ENCODE measurements around the gene SLCO3A1.

SLCO3A1 gene

DNA sequence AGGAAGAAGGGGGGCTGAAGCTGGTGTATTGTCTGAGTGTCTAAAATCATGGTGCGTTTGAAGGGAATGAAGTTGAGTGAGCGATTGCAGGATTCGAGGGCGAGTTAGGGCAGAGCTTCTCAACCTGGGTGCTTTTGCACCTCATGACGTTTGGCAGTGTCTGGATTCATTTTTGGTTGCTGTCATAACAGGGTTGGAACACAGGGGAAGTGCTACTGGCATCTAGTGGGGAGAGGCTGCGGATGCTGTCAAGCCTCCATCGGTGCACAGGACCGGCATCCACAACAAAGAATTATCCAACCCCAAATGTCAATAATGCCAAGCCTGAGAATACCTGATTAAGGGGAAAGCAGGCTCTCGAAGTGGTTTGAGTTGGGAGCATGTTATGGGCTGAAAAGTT is 120.0 kb downstream of the SLCO3A1 start:
- no peak for DNase-seq

DNA sequence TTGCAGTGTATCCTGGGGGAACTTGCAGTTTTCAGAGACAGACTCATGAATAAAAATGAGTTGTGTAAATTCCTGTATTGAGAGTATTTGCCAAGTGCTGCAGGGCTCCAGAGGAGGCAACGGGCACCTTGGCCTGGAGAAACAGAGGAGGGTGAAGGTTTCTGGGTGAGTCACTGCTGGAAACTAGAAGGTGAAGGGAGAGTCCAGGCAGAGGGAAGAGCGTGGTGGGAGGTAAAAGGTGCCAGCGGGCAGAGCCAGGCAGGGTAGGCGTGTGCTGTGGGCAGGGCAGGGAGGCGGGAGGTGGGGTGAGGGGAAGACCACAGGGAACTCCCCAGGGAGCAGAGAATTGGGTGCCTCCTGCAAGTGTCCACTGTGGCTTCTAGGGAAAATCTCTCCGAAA is 120.8 kb downstream of the SLCO3A1 start:
- no peak for DNase-seq

DNA sequence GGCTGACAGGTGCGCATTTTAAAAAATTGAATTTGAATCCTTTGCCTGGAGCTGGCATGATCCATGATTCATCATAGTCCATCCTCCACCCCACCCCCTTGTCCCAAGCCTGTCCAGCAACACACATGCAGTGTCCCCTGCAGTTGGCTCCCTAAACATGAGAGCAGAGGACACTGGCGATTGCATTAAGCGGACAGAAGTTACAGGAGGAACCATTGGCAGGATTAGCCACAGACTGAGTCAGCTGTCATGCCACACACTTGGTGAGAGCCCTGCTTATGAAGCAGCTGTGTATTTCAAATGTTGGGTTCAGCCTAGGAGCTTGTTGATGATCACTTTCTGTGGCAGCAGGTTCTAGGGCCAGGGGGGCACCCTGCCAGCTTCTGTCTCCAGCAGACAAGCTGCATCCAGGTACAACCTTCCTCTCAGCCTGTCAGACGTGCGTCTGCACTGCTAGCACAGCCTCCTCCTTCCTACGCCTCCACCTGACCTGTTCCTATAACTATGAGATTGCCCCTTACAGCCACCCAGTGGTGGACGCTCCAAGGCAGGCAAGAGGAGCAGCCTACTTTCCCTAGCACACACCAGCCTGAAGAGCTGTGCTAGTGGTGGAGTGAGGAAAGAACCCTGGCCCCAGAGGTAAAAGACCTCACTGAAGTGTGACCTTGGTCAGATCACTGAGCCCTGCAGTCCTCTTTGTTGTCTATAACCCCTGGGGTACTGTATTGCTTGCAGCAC is 121.9 kb downstream of the SLCO3A1 start:
- no peak for DNase-seq

DNA sequence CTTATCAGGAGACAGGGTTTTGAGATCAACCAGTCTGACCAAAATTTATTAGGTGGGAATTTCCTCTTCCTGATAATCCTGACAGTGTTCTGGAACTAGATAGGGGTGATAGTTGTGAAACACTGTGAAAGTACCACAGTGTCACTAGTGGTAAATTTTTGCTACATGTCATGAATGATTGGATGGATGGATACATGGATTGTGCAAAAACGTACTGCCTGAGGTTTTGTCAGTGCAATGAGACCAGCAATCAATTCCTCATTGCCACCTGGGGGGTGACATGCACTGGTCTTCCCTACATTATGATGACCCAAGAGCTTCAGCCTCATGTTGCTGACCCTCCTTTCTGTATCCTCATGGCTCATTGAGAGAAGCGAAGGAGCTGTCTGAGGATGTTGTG is 123.5 kb downstream of the SLCO3A1 start:
- no peak for DNase-seq

DNA sequence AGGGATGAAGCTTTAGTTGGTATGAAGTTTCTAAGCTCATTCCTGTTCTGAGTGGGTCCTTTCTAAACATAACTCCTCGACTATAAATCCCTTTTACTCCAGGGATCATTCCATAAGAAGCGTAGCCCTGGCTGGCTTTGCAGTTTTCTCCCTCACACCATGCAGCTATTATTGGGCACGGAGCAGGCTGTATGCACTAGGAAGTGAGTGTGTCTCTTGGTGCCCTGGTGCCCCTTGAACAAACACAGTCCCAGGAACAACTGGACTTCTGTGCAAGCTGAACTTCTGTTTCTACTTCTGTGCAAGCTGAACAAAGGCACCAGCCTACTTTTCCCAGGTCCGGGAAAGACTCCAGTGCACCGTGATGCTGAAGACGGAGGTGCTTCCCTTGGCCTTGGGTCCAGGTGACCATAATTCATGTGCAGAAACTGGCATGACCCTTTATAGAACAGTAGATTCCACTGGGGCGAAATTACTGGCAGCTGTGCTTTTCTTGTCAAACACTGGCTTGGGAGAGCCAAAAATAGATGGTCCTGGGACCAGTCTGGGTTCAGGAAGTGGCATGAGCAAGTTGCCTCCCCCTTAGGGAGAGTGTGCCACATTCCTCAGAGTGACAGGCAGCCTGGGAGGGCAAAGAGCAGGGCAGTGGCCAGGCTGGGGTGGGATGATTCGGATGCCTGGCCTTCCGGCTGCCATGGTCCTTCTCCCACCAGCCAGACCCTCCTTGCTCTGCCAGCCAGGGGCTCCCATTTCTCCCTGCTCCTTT is 127.2 kb downstream of the SLCO3A1 start:
- no peak for DNase-seq

DNA sequence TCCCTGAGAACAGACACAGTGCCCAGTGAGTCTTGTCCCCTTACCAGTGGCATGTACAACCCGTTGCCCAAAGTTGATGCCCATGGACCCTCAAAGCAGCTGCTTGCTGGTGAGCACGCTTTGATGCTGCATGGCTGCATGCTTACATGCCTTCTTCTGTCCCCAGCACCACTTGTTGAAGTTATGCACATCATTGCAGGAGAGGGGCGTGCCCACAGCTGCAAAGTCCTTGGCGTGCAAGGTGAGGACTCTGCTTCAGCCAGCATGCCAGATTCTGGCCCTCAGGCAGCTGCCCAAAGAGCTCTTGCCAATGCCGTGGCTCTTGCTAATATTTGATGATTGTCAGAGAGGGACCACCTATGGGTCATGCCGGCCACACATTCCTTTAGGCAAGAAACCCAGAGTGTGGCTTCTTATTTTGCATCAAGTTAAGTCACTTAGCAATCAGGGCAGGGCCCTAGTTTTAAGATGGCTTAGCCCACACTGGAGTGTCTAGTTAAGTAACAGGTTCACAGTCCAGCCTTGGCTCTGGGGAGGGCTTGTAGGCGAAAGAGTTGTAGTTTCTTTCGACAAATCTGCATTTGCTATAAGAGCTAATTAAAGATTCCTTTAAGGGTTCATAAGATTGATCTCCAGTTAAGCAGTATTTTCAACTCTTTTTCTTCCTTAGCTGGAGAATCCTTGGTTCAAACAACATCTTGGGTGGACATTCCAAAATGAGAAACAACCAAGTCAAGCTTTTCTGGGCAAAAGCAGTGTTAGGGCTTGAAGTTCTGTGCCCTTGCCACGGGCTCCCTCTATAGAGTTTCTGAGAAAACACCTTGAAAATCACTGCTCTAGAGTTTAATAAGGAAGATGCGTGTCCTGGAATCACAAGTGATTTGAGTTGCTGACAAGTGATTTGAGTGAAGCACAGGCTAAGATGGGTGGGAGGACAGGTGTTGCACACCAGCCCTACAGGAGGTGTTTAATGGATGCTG is 128.6 kb downstream of the SLCO3A1 start:
- DNase-seq: no peak

DNA sequence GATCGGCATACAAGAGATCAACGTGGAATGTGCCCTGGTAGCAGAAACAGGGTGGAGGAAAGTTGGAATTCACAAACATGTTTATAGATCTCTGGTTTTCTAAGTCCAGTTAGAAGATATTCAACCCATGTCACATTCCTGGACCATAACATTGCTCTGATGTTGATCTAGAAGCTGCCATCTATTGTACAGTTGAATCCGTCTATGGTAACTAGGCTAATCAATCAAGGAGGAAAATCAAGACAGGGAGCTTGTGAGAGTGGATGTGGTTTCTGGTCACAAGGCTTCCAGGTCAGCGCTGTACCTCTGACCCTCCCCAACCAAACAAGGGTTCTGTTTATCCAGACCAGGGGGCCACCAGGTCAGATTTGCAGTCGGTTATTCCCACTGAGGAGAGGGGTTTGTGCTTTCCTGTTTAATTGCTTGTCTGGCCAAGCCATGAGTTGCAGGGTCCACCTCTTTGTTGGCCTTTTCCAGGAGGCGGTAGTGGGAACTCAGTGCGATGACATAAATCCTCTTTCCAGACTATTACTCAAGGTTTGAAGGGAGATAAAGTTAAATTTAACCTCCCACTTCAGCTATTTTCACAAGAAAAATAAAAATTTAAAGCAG is 130.3 kb downstream of the SLCO3A1 start:
- no peak for DNase-seq

DNA sequence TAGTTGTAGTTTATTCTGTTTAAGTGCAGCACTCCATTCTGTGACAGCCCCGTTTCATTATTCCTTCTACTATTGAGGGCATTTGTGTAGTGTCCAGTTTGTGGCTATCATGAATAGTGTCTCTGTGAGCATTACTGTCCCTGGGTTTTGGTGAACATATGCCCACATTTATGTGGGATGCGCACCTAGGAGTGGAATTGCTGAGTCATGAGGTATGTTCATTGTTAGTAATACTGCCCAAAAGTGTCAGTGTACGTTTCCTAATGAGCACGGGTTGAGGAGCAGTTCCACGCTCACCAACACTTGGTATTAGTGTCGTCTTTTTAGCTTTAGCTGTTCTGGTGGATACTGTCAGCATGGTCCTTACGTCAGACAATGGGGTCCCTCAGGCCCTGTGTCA is 131.8 kb downstream of the SLCO3A1 start:
- DNase-seq: no peak

DNA sequence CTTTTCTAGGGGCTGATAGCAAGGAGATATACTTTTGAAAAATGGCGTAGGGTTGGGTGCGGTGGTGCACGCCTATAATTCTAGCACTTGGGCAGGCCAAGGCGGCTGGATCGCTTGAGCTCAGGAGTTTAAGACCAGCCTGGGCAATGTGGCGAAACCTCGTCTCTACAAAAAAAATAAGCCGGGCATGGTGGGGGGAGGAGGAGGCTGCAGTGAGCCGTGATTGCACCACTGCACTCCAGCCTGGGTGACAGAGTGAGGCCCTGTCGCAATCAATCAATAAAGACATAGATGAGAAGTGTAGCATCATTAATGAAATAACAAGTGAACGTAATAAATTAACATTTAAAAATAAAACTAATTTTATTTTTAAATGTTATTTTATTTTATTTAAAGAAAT is 134.6 kb downstream of the SLCO3A1 start:
- no peak for DNase-seq

DNA sequence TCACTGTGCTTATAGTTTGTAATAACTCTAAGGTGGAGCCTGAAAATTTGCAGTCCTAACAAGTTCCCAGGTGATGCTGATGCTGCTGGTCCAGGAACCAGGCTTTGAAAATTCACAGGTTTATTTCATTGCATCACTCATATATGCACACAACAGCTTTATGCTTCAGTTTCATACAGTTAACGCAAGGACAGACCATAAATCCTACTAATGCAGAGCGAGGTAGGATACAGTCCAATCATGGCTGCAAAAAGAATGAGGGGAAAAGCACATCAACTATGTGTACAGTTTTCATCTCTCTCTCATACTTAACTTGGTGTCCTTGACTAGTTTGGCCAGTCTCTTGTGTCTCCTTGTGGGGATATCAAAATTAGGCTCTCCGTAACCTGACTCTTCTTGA is 135.1 kb downstream of the SLCO3A1 start:
- no peak for DNase-seq

DNA sequence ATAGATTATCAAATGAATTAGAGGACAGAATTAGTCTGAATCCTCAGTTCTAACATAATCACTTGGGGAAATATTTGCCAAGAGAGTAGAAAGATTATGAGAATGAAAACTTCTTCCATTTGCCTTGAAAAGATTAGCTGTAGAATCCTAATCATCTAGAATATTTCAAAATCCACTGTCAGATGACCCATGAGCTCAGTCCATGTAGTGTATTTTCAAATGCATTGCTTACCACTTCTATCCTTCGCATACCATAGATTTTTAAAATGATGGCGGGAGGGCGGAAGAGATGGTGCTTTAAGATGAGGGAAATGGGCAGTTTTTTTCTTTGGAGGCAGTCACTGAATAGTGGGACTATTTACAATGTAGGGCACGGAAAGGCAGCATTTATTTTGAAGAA is 136.3 kb downstream of the SLCO3A1 start:
- DNase-seq: no peak

DNA sequence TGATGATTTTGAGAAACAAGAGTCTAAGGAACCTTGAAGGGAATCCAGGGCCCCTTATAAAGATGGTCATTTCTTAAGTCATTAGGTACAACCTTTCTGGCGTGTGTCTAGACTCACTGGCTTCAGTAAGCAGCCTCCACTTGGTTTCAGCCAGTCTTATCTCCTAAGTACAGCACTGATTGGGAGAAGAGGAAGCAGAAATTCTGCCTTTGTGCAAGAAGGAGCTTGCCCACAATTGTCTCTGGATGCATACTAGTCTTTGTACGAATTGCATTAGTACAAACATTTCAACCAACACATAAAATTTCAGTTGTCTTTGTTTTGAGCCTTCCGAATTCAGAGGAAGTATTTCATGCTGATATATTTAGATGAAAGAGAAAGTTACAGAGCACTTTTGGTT is 139.4 kb downstream of the SLCO3A1 start:
- DNase-seq: no peak

DNA sequence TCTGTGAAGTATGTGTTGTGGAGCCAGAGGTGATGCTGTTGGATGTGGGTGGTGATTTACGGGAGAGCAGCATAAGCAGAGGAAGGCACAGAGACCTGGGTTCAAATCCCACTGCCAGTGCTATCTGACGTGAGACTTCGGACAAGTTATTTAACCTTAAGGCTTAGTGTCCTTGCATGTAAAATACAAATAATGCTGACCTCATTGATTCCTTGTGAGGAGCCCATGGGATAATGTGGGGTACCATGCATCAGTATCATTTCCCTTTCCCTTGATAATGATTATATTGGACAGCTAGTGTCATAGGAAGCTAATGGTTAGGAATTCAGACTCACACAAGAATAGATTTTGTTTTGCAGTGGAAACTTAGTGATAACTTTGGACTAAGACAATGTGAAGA is 141.6 kb downstream of the SLCO3A1 start:
- DNase-seq: no peak

DNA sequence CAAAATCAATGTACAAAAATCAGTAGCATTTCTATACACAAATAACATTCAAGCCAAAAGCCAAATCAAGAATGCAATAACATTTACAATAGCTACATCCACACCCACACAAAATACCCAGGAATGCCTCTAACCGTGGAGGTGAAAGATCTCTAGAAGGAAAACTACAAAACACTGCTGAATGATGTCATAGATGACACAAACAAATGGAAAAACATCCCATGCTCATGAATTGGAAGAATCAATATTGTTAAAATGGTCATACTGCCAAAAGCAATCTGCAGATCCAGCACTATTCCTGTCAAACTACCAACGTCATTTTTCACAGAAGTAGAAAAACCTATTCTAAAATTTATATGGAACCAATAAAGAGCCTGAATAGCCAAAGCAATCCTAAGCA is 143.7 kb downstream of the SLCO3A1 start:
- no peak for DNase-seq

DNA sequence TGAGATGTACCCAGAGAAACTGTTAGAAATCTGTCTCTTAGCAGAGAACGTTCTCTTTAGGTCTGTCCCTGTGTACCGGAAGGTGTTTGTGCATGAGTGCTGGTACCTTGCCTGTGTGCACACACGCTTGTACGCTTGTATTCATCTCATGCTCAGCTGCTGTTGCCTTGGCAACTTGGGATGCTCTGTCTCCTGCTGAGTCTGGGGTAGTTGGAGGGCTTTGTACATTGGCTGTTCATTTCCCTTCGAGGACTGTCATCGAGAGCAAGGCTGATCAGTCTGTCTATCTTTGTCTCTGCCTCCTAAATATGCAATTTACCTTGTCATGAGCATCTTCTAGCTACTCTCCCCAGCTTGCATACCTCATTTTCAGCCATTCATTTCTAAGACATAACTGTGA is 147.2 kb downstream of the SLCO3A1 start:
- no peak for DNase-seq

DNA sequence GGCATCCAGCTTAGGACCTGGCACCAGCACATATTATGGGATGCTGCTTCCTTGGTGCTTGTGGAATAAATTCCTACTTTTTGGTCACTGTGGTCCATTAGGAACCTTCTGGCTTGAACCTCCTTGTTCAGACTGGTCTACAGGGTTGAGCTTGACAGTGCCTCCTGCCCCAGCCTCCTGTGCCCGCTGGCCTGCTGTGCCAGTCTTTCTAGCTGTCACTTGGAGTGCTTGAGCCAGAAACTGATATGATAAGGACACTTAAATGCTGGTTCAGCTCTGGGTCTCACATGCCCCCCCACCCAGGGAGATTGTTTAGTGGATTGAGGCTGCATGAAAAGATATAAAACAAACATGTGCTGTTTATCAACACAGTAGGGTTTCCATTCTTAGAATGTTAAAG is 147.8 kb downstream of the SLCO3A1 start:
- DNase-seq: no peak

DNA sequence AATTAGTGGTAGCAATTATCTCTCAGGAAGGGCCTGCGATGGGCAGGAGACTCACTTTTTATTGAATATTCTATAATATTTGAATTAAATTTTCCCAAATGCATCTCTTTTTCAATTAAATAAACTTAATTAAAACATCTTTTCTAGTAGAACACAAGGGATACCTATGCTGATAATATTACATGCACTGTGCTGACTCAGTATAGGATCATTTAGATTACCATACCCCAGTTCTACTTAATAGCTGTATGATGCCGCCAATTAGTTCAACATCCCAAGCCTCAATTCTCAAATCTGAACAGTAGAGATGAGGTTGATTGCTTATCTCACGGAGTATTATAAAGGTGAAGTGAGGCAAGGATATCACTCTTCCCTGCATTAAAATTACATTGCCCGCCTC is 149.2 kb downstream of the SLCO3A1 start:
- DNase-seq: no peak

DNA sequence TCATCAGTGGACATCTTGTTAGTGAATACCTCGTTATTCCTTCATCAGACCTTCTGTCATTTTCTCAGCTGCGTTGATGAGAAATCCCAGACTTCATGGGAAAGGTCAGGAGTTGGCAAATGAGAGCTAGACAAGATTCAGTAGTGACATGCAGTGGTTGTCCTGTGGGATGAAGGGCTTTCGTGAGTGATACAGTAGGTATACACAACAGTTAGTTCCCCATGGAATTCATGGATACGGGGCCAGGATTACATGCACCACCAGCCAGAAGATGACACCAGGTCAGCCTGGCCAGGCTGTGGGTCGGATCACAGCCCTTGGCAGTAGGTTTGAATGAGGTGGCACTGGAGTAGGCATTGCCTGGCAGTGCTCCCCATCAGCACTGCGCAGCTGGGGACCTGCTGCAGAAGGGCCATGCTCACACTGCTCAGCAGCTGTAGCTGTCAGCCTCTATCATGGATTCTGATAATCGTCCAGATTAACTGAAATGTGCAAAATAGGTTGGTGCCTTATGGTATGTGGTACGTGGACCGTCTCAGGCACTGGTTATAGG is 150.1 kb downstream of the SLCO3A1 start:
- DNase-seq: no peak

DNA sequence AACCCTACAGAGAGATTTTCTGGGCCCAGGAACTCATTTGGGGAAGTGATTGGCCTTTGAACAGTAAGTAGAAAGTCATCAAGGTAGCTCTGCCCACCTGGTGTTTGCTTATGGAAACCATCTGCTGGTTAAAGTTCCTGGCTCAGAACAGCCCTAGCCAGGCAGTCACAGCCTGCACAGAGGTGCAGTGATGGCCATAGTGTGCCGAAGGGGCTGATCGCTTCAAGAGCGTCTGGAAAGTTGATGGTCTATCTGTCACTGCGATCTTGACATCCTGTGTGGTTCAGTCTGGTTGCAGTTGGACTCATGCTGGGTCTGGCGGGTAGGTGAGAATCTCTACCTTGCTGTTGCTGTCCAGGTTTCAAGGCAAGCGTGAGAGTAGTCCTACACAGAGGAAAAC is 151.6 kb downstream of the SLCO3A1 start:
- no peak for DNase-seq

DNA sequence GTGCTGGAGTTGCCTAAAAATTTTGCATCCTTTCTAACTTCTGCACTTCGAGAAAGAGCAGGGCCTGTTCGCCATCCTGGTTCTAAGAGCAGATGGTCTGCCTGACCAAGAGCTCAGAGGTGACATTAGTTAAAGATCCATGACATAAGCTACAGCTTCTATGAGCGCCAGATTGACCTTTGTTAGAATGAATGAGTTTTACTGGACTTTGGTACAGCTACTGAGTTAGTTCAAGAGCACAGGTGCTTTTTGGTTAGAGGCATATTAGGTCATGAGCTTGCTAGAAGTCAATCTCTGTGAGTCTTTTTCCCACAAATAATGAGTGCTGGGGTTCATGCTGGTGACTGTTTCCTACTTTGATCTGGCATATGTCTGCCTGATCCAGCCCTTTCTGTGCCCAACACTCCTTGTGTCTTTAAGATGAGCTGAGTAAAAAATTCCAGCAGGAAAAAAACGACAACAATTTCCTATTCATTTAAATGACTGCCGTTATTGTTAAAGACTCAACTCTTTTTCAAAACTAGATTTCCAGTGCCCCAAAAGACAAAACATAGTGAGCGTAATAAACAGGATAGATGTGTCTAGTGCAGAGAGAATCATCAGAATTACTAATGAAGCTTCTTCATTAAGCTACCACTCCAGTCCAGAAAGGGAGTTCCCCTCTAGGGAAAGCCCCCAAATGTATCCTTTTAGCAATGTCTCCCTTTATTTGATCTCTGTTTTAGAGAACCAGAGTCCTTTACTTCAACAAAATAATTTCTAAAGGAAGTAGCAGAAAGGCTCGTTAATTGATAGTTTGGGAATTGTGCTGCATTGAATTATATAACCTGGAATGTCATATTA is 152.9 kb downstream of the SLCO3A1 start:
- DNase-seq: no peak

DNA sequence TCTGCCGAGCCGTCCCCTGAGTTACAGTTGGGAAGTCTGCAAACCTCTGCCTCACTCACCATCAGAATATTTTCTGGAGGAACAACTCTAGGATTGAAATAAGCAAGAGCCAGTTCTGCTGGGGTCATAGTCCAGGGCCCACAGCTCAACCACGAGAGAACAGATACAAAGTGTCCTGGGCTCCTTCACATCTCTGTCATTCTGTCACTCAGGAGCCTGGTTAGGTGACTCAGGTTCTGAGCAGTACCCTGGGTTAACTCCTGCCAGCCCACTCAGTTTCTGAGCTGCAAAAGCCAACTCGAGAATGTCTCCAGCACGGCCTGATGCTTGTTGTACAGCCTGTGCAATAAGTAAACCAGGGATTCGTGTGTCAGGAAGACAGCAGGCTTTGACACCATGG is 155.7 kb downstream of the SLCO3A1 start:
- DNase-seq: no peak

Data from SHP77 (cell line).